IPS-15b (cell line): ENCODE data around the gene KLHL25.

Experiments used
- H3K27me3 ChIP-seq: one replicate; pipeline ENCODE4 v1.6.1; 2013; ENCODE audit warnings: low read length; ENCODE audit not compliant: control insufficient read depth, insufficient read depth
- H3K36me3 ChIP-seq: one replicate; pipeline ENCODE4 v1.6.1; 2013; ENCODE audit warnings: low read length; ENCODE audit not compliant: control insufficient read depth, insufficient read depth
- H3K4me1 ChIP-seq: one replicate; pipeline ENCODE4 v1.6.1; 2013; ENCODE audit warnings: mild to moderate bottlenecking, low read length; ENCODE audit not compliant: control insufficient read depth, insufficient read depth
- H3K4me3 ChIP-seq: one replicate; pipeline ENCODE4 v1.5.1; 2013; ENCODE audit warnings: low read depth, low read length
- H3K9ac ChIP-seq: one replicate; pipeline ENCODE4 v1.6.1; 2013; ENCODE audit warnings: low read depth, mild to moderate bottlenecking, low read length
- H3K9me3 ChIP-seq: one replicate; pipeline ENCODE4 v1.6.1; 2013; ENCODE audit warnings: mild to moderate bottlenecking, low read length; ENCODE audit not compliant: control insufficient read depth, insufficient read depth

The KLHL25 gene

GRCh38 chr15:85763157-85763556 lies 31.6 kb downstream of the KLHL25 start:
- no peak overlapping the region for H3K4me3 ChIP-seq
- peaks cover 25% of the 10 kb centered on the region for H3K36me3 ChIP-seq
- peak overlapping the region; percentile 37 for H3K9ac ChIP-seq
- H3K9me3 ChIP-seq, result no peaks in the 10 kb centered on the region
- H3K27me3 ChIP-seq, result no peaks in the 10 kb centered on the region
- peaks cover 5% of the 10 kb centered on the region for H3K4me1 ChIP-seq

- H3K27me3 ChIP-seq, result no peaks in the 10 kb centered on the region
- no peaks in the 10 kb centered on the region for H3K9me3 ChIP-seq
- no peak overlapping the region for H3K4me3 ChIP-seq
- peaks cover 21% of the 10 kb centered on the region for H3K36me3 ChIP-seq
- H3K4me1 ChIP-seq, result peaks cover 5% of the 10 kb centered on the region
- H3K9ac ChIP-seq, result no peak overlapping the region
Measured at GRCh38 chr15:85762756-85763127, 32.0 kb downstream of the KLHL25 start.

- no peak overlapping the region for H3K4me3 ChIP-seq
- H3K4me1 ChIP-seq, result peaks cover 5% of the 10 kb centered on the region
- no peaks in the 10 kb centered on the region for H3K9me3 ChIP-seq
- H3K27me3 ChIP-seq, result no peaks in the 10 kb centered on the region
- no peak overlapping the region for H3K9ac ChIP-seq
- H3K36me3 ChIP-seq, result peaks cover 21% of the 10 kb centered on the region
Measured at GRCh38 chr15:85762039-85762755, 32.5 kb downstream of the KLHL25 start.

- Histone ChIP-seq H3K9me3 (no peaks in the 10 kb centered on the region), H3K4me1 (peaks cover 5% of the 10 kb centered on the region), H3K9ac (no peak overlapping the region), H3K27me3 (no peaks in the 10 kb centered on the region), H3K36me3 (peaks cover 21% of the 10 kb centered on the region), H3K4me3 (no peak overlapping the region)
Measured at GRCh38 chr15:85761635-85762034, 33.1 kb downstream of the KLHL25 start.

- Histone ChIP-seq H3K9ac (no peak overlapping the region), H3K27me3 (no peaks in the 10 kb centered on the region), H3K36me3 (peaks cover 21% of the 10 kb centered on the region), H3K4me1 (no peaks in the 10 kb centered on the region), H3K4me3 (no peak overlapping the region), H3K9me3 (no peaks in the 10 kb centered on the region)
Measured at GRCh38 chr15:85760531-85761371, 34.0 kb downstream of the KLHL25 start.

GRCh38 chr15:85760049-85760448 lies 34.7 kb downstream of the KLHL25 start:
- peaks cover 21% of the 10 kb centered on the region for H3K36me3 ChIP-seq
- H3K9me3 ChIP-seq, result no peaks in the 10 kb centered on the region

GRCh38 chr15:85759376-85759775 lies 35.3 kb downstream of the KLHL25 start:
- Histone ChIP-seq H3K4me1 (no peaks in the 10 kb centered on the region), H3K9me3 (no peaks in the 10 kb centered on the region), H3K36me3 (peaks cover 18% of the 10 kb centered on the region), H3K27me3 (no peaks in the 10 kb centered on the region), H3K4me3 (no peak overlapping the region), H3K9ac (no peak overlapping the region)

More at GRCh38 chr15:85760049-85760448, 34.7 kb downstream of the KLHL25 start:
- Histone ChIP-seq H3K27me3 (no peaks in the 10 kb centered on the region), H3K4me3 (no peak overlapping the region), H3K4me1 (no peaks in the 10 kb centered on the region), H3K9ac (no peak overlapping the region)

GRCh38 chr15:85758655-85758978 lies 36.1 kb downstream of the KLHL25 start:
- no peak overlapping the region for H3K9ac ChIP-seq
- no peaks in the 10 kb centered on the region for H3K9me3 ChIP-seq
- no peaks in the 10 kb centered on the region for H3K27me3 ChIP-seq
- peaks cover 16% of the 10 kb centered on the region for H3K36me3 ChIP-seq
- H3K4me3 ChIP-seq, result no peak overlapping the region
- H3K4me1 ChIP-seq, result no peaks in the 10 kb centered on the region

GRCh38 chr15:85757939-85758654 lies 36.6 kb downstream of the KLHL25 start:
- peaks cover 16% of the 10 kb centered on the region for H3K36me3 ChIP-seq
- H3K4me3 ChIP-seq, result no peak overlapping the region
- no peaks in the 10 kb centered on the region for H3K27me3 ChIP-seq
- H3K9me3 ChIP-seq, result no peaks in the 10 kb centered on the region
- no peak overlapping the region for H3K9ac ChIP-seq
- H3K4me1 ChIP-seq, result no peaks in the 10 kb centered on the region

- H3K27me3 ChIP-seq, result no peaks in the 10 kb centered on the region
- H3K36me3 ChIP-seq, result peaks cover 11% of the 10 kb centered on the region
Measured at GRCh38 chr15:85757073-85757938, 37.4 kb downstream of the KLHL25 start.

GRCh38 chr15:85756411-85757072 lies 38.2 kb downstream of the KLHL25 start:
- Histone ChIP-seq H3K4me1 (peaks cover 9% of the 10 kb centered on the region), H3K9ac (no peak overlapping the region), H3K4me3 (no peak overlapping the region), H3K36me3 (peaks cover 11% of the 10 kb centered on the region), H3K9me3 (no peaks in the 10 kb centered on the region), H3K27me3 (no peaks in the 10 kb centered on the region)

More at GRCh38 chr15:85757073-85757938, 37.4 kb downstream of the KLHL25 start:
- Histone ChIP-seq H3K4me3 (no peak overlapping the region), H3K9me3 (no peaks in the 10 kb centered on the region), H3K4me1 (peaks cover 6% of the 10 kb centered on the region), H3K9ac (no peak overlapping the region)
